T47D (cell line): ENCODE measurements around the gene TOR1B.
A peak's percentile ranks its signal among the peaks of the same experiment; 100 is the strongest.

Experiments
- DNase-seq, 2 experiments: peaks; one replicate each; pipeline versions ENCODE4 v3.0.0 to v3.0.0-alpha.2; 2011 to 2012; ENCODE audit warnings: low read depth in 1 of 2, low spot score in 1 of 2
- JUND ChIP-seq: IDR thresholded peaks from 2 replicates; pipeline ENCODE4 v1.6.1; 2012; ENCODE audit warnings: low read depth
- in situ Hi-C: cut with HindIII; loops from 2 replicates; pipeline ENCODE4 v1.10.0; 2016; ENCODE audit warnings: low sequenced_read_pairs, low pct_unique_long_range_greater_than_20kb

Gene TOR1B

GRCh38 chr9:129826344-129826743 lies 23.4 kb downstream of the TOR1B start:
- in situ Hi-C loops = no loop called here
- no peak for TF ChIP-seq JUND
- no peak for DNase-seq

DNA sequence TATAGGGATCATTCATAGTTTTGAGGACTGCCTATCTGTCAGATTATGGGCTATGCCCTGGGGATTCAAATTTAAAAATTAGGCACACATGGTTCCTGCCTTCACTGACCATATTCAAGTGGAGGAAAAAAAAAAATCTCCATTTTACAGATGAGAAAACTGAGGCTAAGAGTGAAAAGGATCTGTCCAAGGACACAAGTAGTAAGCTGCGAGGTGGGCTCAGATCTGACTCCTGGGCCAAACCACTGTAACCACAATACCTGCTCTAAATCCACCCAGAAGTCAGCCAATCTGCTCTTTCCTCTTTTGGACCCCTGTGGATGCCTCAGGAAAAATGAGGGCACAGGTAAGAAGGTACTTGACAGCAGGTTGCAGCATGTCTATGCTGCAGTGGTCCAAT lies 23.8 kb downstream of the TOR1B start:
- no peak for DNase-seq
- TF ChIP-seq JUND = no peak
- in situ Hi-C loops = no loop called here

DNA sequence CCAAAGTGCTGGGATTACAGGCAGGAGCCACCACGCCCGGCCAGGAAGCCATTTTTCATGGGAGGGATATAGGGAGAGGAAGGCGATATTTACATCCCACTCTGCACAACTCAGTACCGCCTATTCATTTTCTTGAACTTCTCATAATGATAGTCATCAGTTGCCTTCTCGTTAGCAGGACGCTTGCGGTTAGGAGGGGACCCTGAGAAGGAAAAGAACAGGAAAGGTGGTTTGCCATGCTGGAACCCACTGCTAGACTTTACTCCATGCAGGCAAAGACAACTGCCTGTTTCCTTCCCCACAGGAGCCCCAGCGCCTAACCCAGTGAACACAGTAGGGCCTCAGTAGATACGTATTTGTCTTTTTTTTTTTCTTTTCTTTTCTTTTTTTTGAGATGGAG lies 25.1 kb downstream of the TOR1B start:
- no peak for TF ChIP-seq JUND
- in situ Hi-C loops = no loop called here
- DNase-seq = no peak

GRCh38 chr9:129828969-129829368 lies 26.0 kb downstream of the TOR1B start:
- in situ Hi-C loops = no loop called here
- no peak for DNase-seq
- no peak for TF ChIP-seq JUND

GRCh38 chr9:129832982-129833381 lies 30.0 kb downstream of the TOR1B start:
- TF ChIP-seq JUND = no peak
- in situ Hi-C loops = no loop called here
- no peak for DNase-seq

DNA sequence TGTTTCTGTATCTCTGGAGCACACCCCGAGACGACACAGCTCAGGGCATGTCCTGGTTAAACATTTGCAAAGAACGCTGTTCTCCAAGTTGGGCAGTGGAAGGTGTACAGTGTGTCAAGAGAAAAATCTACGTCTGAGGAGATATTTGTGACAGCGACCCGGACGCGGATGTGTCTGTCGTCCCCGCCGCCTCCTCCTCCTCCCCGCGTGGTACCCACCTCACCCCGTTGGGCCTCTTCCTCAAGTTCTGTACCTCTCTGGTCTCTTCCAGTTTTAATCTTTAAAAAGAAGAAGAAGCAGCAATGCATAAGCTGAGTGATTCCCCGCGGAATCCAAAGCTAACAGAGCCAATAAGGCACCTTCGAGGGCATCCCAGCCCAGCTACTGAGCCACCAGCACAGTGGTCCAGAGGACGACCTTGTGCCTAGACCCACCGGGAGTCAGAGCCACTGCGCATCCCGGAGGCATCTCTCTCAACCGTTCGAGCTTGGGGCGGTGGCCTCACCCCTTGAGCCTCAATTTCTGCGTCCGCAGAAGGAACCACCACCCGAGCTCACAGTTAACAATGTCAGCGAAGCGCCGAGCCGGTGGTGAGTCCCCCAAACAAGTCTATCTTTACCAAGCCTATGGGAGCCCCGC lies 31.6 kb downstream of the TOR1B start:
- in situ Hi-C loops = no loop called here
- no peak for DNase-seq
- TF ChIP-seq JUND = no peak

- TF ChIP-seq JUND = no peak
- in situ Hi-C loops = no loop called here
- DNase-seq = peak; percentile 98 to 99
These were observed 32.3 kb downstream of the TOR1B start, which contains the start of the genes C9orf78 and USP20 for GRCh38 chr9:129835128-129835859. Gene C9orf78, minus strand, starts transcription at chr9:129835275. Its CDS starts 54 bp downstream, at chr9:129835221. Gene USP20, plus strand, starts transcription at chr9:129835458. Its CDS starts 17,098 bp downstream, at chr9:129852556.

GRCh38 chr9:129835860-129836223 lies 32.9 kb downstream of the TOR1B start:
- in situ Hi-C loops = no loop called here
- peak in 1 of 2 experiments; percentile 33 for DNase-seq
- TF ChIP-seq JUND = no peak

- in situ Hi-C loops = no loop called here
- no peak for TF ChIP-seq JUND
- DNase-seq = no peak
These were observed 33.5 kb downstream of the TOR1B start for GRCh38 chr9:129836311-129837007.

DNA sequence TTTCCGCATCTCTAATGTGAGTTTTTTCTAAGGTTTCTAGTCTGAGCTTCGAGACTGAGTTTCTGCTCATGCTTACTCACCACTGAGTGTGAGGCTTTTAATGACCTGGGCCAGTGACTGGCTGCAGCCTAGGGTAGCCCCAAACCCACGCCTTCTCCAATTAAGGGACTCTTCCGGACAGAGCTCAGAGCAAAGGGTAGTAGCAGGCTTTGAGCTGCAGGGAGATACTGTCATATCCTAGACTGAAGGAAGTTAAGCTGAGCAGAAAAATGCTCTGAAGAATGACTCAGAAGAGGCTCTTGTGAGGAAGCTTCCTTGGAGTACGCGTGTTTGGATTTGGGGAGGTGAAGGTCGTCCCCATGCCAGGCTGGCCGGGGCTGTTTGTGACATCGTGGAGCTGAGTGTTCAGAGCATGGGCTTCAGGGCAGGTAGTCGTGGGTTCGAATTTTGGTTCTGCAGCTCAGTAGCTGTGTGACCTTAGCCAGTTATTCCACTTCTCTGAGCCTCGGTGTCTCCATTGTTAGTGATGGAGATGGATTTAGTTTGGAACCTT lies 35.8 kb downstream of the TOR1B start:
- no peak for DNase-seq
- in situ Hi-C loops = no loop called here
- no peak for TF ChIP-seq JUND

- in situ Hi-C loops = no loop called here
- no peak for TF ChIP-seq JUND
- no peak for DNase-seq
These were observed 36.5 kb downstream of the TOR1B start for GRCh38 chr9:129839324-129840023.

GRCh38 chr9:129840034-129840433 lies 37.0 kb downstream of the TOR1B start:
- DNase-seq = no peak
- in situ Hi-C loops = no loop called here
- no peak for TF ChIP-seq JUND
